ENCODE measurements around the gene UPK1B. TPM values are rescaled to one million over a fixed set of nuclear protein-coding genes. Genes with fewer than 3 reads are reported as not detected.

The UPK1B gene
- total and polyA plus RNA-seq, 7 donors = not detected

GRCh38 chr3:119223511-119223910 lies 50.1 kb downstream of the UPK1B start:
- intact Hi-C loops (cut with DNase I) = no loop called here
- peaks cover 0 to 63% (median 20%) of the 10 kb centered on the region in 4 donors for H3K36me3 ChIP-seq
- peaks cover 0 to 17% (median 8%) of the 10 kb centered on the region in 4 donors for H3K4me1 ChIP-seq
- TF ChIP-seq POLR2A (IDR thresholded peaks at IDR 0.05) (no peak), POLR2AphosphoS5 (IDR thresholded peaks at IDR 0.05) (no peak)
- no peak for DNase-seq
- H3K27ac ChIP-seq = no peak overlapping the region
- WGBS, 2 donors = 94 to 96% methylated on average over 5 of the region's 5 CpGs
- H3K27me3 ChIP-seq = no peaks in the 10 kb centered on the region
- no peaks in the 10 kb centered on the region for H3K9me3 ChIP-seq
- no peak overlapping the region for H3K4me3 ChIP-seq

GRCh38 chr3:119225121-119225520 lies 51.7 kb downstream of the UPK1B start:
- Histone ChIP-seq H3K4me3 (no peak overlapping the region), H3K36me3 (peaks cover 3 to 68% (median 16%) of the 10 kb centered on the region in 4 donors), H3K27ac (no peak overlapping the region), H3K27me3 (no peaks in the 10 kb centered on the region), H3K9me3 (no peaks in the 10 kb centered on the region), H3K4me1 (peaks cover 0 to 17% (median 8%) of the 10 kb centered on the region in 4 donors)
- no peak for DNase-seq
- WGBS, 2 donors = 43 to 72% methylated on average over 3 of the region's 3 CpGs
- intact Hi-C loops (cut with DNase I) = no loop called here
- no peak for TF ChIP-seq POLR2AphosphoS5 (IDR thresholded peaks at IDR 0.05)
- TF ChIP-seq POLR2A (IDR thresholded peaks at IDR 0.05) = no peak
- TF ChIP-seq CTCF (IDR thresholded peaks at IDR 0.05) = no peak
- no peak for TF ChIP-seq EP300 (IDR thresholded peaks at IDR 0.05)

- H3K4me3 ChIP-seq = no peak overlapping the region
- no peak for DNase-seq
- 43 to 74% methylated on average over 6 of the region's 6 CpGs for WGBS, 2 donors
- H3K36me3 ChIP-seq = peaks cover 3 to 52% (median 11%) of the 10 kb centered on the region in 4 donors
- H3K27ac ChIP-seq = peak overlapping the region in 1 of 4 donors; percentile 36
- H3K4me1 ChIP-seq = peaks cover 0 to 17% (median 8%) of the 10 kb centered on the region in 4 donors
- H3K27me3 ChIP-seq = no peaks in the 10 kb centered on the region
- TF ChIP-seq EP300 (IDR thresholded peaks at IDR 0.05) (no peak), CTCF (IDR thresholded peaks at IDR 0.05) (no peak), POLR2A (IDR thresholded peaks at IDR 0.05) (no peak), POLR2AphosphoS5 (IDR thresholded peaks at IDR 0.05) (peak in 3 of 4 donors; percentile 33 to 72 (median 43))
- intact Hi-C loops (cut with DNase I) = no loop called here
- no peaks in the 10 kb centered on the region for H3K9me3 ChIP-seq
Measured at GRCh38 chr3:119227070-119227850, 53.9 kb downstream of the UPK1B start.

- Histone ChIP-seq H3K4me3 (no peak overlapping the region), H3K4me1 (peaks cover 0 to 17% (median 8%) of the 10 kb centered on the region in 4 donors), H3K27ac (no peak overlapping the region), H3K36me3 (peaks cover 3 to 52% (median 7%) of the 10 kb centered on the region in 4 donors), H3K9me3 (no peaks in the 10 kb centered on the region), H3K27me3 (no peaks in the 10 kb centered on the region)
- TF ChIP-seq POLR2A (IDR thresholded peaks at IDR 0.05) (no peak), CTCF (IDR thresholded peaks at IDR 0.05) (no peak), EP300 (IDR thresholded peaks at IDR 0.05) (no peak), POLR2AphosphoS5 (IDR thresholded peaks at IDR 0.05) (no peak)
- no peak for DNase-seq
- intact Hi-C loops (cut with DNase I) = no loop called here
- WGBS, 2 donors = 91 to 96% methylated on average over 2 of the region's 2 CpGs
Measured at GRCh38 chr3:119228373-119229145, 55.2 kb downstream of the UPK1B start.

GRCh38 chr3:119229190-119229589 lies 55.8 kb downstream of the UPK1B start:
- no peak for DNase-seq
- no peaks in the 10 kb centered on the region for H3K27me3 ChIP-seq
- intact Hi-C loops (cut with DNase I) = no loop called here
- no peak overlapping the region for H3K4me3 ChIP-seq
- peaks cover 0 to 17% (median 8%) of the 10 kb centered on the region in 4 donors for H3K4me1 ChIP-seq
- TF ChIP-seq CTCF (IDR thresholded peaks at IDR 0.05) (no peak), POLR2AphosphoS5 (IDR thresholded peaks at IDR 0.05) (no peak), EP300 (IDR thresholded peaks at IDR 0.05) (no peak), POLR2A (IDR thresholded peaks at IDR 0.05) (no peak)
- H3K27ac ChIP-seq = no peak overlapping the region
- H3K9me3 ChIP-seq = no peaks in the 10 kb centered on the region
- 70 to 92% methylated on average over 7 of the region's 7 CpGs for WGBS, 2 donors
- H3K36me3 ChIP-seq = peaks cover 0 to 52% (median 7%) of the 10 kb centered on the region in 4 donors

All from sigmoid colon (tissue), 7 donors.